Right lobe of liver (tissue), 4 donors: ENCODE data around the gene JAK2.

ENCODE experiments used
- POLR2A ChIP-seq: fragments of 450-650 bp; IDR thresholded peaks from one replicate; pipeline ENCODE4 v1.6.1; 2017; ENCODE audit warnings: antibody characterized with exemption, mild to moderate bottlenecking
- TF ChIP-seq, protein P1 (sequence below), 4 donors: fragments of 200-600 bp in 3 of 4; fragments of 450-650 bp in 1 of 4; IDR thresholded peaks; one replicate each; pipeline versions ENCODE4 v1.5.1 to v1.8.0; 2016 to 2022; ENCODE audit warnings: antibody characterized with exemption in 4 of 4, mild to moderate bottlenecking in 2 of 4
- donor health status: DM: no; HTN: no; CAD: no.
- donor health status: DM: no; HTN: no; CAD: no.
- donor health status: DM: no; HTN: yes; CAD: no.

DNA sequence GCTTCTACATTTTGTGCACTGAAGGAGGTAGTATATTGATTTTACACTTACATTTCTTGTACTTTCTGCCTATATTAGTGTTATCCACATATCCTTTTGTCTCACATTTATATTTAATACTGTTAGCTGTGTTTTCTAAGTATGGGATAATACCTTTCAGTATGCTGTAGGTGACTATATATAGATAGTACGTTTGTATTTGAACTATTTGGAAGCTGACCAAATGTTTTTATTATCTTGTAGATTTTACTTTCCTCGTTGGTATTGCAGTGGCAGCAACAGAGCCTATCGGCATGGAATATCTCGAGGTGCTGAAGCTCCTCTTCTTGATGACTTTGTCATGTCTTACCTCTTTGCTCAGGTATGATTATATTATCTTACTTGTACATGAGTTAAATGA lies 59.1 kb downstream of the JAK2 start:
- TF ChIP-seq, protein P1, sequence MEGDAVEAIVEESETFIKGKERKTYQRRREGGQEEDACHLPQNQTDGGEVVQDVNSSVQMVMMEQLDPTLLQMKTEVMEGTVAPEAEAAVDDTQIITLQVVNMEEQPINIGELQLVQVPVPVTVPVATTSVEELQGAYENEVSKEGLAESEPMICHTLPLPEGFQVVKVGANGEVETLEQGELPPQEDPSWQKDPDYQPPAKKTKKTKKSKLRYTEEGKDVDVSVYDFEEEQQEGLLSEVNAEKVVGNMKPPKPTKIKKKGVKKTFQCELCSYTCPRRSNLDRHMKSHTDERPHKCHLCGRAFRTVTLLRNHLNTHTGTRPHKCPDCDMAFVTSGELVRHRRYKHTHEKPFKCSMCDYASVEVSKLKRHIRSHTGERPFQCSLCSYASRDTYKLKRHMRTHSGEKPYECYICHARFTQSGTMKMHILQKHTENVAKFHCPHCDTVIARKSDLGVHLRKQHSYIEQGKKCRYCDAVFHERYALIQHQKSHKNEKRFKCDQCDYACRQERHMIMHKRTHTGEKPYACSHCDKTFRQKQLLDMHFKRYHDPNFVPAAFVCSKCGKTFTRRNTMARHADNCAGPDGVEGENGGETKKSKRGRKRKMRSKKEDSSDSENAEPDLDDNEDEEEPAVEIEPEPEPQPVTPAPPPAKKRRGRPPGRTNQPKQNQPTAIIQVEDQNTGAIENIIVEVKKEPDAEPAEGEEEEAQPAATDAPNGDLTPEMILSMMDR (IDR thresholded peaks at IDR 0.05), result no peak
- TF ChIP-seq POLR2A, result no peak
